Left ventricle myocardium inferior (tissue), 1 donor: ENCODE data around the gene SLC31A1. TPM values are rescaled to one million over a fixed set of nuclear protein-coding genes. Genes with fewer than 3 reads are reported as not detected.

ENCODE experiments used
- DNase-seq: peaks from one replicate; pipeline ENCODE4 v3.0.0-alpha.2; 2020
- H3K27ac ChIP-seq: fragments of 200-600 bp; replicated peaks from 2 replicates; pipeline ENCODE4 v1.8.0; 2021
- H3K27me3 ChIP-seq: fragments of 200-600 bp; 2 replicates; pipeline ENCODE4 v1.8.0; 2021; ENCODE audit warnings: low read depth
- H3K36me3 ChIP-seq: fragments of 200-600 bp; 2 replicates; pipeline ENCODE4 v1.8.0; 2021
- H3K4me1 ChIP-seq: fragments of 200-600 bp; 2 replicates; pipeline ENCODE4 v1.8.0; 2021
- H3K4me3 ChIP-seq: fragments of 200-600 bp; 2 replicates; pipeline ENCODE4 v1.8.0; 2021; ENCODE audit warnings: mild to moderate bottlenecking, moderate library complexity
- H3K9me3 ChIP-seq: fragments of 200-600 bp; replicated peaks from 2 replicates; pipeline ENCODE4 v1.8.0; 2021
- intact Hi-C: fragments of 100-400 bp; cut with micrococcal nuclease; formaldehyde crosslinking; loops from one replicate; pipeline ENCODE4 v1.11.0; 2022
- total RNA-seq: library from RNA; stranded (reverse); fragmentation: NEBNext Ultra II Directional; extraction: Animal tissue kit (Norgen Biotek cat#: 25700); gene quantifications from one replicate; pipeline ENCODE4 v1.2.1, GENCODE V29; 2021
- TF ChIP-seq, protein P1 (sequence below): fragments of 200-600 bp; IDR thresholded peaks from 2 replicates; pipeline ENCODE4 v1.8.0; 2021; ENCODE audit warnings: antibody characterized with exemption, mild to moderate bottlenecking, borderline replicate concordance
- donor health status: DM: no; HTN: yes; CAD: no; lungs with severe emphysema.

SLC31A1 gene
- total RNA-seq, 1 donor from 2014 or later, result 12.6 TPM

DNA sequence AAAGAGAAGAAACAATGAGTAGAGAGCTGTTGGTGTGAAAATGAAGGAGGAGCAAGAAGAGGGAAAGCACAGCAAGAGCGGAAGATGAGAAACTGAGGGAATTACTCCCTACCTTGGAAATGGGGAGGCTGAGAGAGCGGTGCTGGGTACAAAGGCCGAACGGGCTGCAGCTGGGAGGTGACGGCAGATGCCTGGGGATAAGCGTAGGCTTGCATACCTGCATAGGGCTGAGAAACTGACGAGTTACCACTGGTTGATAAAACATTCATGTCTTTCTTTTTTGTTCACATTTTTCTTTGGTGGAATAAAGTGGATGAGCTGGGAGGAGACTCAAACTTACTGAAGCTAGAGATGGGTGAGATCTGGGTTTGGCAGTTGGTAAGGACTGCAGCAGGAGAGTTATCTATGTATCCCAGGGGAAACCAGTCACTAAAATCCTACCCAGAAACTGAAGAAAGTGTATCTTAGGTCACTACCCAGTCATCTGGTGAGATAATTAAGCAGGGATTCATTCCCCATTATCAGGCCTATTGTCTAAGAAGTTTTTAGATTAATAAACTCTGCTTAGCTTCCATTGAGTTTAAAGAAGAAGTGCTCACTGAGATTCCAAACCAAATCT, 35.1 kb upstream of the SLC31A1 start:
- H3K27ac ChIP-seq, result no peak overlapping the region
- H3K4me1 ChIP-seq, result peaks cover 17% of the 10 kb centered on the region
- TF ChIP-seq, protein P1, sequence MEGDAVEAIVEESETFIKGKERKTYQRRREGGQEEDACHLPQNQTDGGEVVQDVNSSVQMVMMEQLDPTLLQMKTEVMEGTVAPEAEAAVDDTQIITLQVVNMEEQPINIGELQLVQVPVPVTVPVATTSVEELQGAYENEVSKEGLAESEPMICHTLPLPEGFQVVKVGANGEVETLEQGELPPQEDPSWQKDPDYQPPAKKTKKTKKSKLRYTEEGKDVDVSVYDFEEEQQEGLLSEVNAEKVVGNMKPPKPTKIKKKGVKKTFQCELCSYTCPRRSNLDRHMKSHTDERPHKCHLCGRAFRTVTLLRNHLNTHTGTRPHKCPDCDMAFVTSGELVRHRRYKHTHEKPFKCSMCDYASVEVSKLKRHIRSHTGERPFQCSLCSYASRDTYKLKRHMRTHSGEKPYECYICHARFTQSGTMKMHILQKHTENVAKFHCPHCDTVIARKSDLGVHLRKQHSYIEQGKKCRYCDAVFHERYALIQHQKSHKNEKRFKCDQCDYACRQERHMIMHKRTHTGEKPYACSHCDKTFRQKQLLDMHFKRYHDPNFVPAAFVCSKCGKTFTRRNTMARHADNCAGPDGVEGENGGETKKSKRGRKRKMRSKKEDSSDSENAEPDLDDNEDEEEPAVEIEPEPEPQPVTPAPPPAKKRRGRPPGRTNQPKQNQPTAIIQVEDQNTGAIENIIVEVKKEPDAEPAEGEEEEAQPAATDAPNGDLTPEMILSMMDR, result no peak
- peaks cover 95% of the 10 kb centered on the region for H3K36me3 ChIP-seq
- no peaks in the 10 kb centered on the region for H3K9me3 ChIP-seq
- H3K27me3 ChIP-seq, result no peaks in the 10 kb centered on the region
- intact Hi-C loops, result no loop called here
- no peak for DNase-seq
- no peak overlapping the region for H3K4me3 ChIP-seq

DNA sequence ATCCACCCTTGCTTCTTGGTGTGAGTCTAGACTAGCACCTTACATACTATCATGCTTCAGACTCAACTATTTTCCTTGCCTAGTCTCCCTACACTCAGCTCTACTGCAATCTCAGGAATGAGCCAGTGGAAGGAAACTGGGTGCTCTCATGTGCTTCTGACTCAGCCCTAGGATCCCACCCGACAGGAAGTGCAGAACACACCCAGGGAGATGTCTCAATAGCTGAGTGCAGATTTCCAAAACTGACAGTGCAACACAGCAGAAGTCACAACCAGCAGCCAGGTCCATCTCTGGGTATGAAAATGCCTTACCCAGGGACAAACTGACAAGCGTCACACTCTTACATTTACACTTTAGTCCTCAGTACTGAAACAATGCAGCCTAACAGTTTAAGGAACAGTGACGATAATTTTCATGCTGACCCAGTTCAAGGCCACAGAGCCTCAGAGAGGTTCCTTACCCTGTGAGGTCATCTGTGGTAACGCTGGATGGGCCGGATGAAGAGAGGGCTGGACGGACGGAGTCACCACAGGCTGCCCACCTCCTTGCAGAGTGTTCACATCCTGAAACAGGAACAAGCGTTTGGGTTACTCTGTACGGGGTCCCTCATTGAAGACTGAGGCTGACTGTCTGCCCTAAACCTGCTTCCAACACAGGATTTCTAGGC, 33.3 kb upstream of the SLC31A1 start:
- DNase-seq, result peak; percentile 17
- peaks cover 17% of the 10 kb centered on the region for H3K4me1 ChIP-seq
- intact Hi-C loops, result no loop called here

DNA sequence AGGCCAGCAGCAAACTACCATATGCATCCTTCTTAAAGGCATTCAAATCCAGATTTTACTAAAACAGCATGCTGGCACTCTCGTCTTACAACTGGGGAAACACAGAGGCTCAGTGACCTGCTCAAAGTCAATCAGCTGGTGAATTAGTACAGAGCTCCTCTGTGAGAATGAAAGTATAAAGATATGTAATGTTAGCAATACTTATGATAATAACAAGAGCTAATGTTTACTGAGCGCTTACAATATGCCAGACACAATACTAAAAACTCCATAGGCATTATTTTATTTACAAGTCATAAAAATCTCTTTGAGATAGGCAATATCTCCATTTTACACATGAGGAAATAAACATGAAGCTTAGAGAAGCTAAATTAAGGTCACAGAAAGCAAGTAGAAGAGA, 28.9 kb upstream of the SLC31A1 start:
- no peak for DNase-seq
- Histone ChIP-seq H3K36me3 (peaks cover 83% of the 10 kb centered on the region), H3K27me3 (no peaks in the 10 kb centered on the region), H3K9me3 (no peaks in the 10 kb centered on the region), H3K4me3 (no peak overlapping the region), H3K27ac (no peak overlapping the region), H3K4me1 (peaks cover 17% of the 10 kb centered on the region)
- intact Hi-C loops, result no loop called here
- TF ChIP-seq, protein P1, result no peak

More for the DNA sequence above, 33.3 kb upstream of the SLC31A1 start:
- Histone ChIP-seq H3K36me3 (peaks cover 94% of the 10 kb centered on the region), H3K4me3 (peak overlapping the region; percentile 33), H3K9me3 (no peaks in the 10 kb centered on the region), H3K27ac (peak overlapping the region; percentile 75), H3K27me3 (no peaks in the 10 kb centered on the region)
- TF ChIP-seq, protein P1, result no peak

DNA sequence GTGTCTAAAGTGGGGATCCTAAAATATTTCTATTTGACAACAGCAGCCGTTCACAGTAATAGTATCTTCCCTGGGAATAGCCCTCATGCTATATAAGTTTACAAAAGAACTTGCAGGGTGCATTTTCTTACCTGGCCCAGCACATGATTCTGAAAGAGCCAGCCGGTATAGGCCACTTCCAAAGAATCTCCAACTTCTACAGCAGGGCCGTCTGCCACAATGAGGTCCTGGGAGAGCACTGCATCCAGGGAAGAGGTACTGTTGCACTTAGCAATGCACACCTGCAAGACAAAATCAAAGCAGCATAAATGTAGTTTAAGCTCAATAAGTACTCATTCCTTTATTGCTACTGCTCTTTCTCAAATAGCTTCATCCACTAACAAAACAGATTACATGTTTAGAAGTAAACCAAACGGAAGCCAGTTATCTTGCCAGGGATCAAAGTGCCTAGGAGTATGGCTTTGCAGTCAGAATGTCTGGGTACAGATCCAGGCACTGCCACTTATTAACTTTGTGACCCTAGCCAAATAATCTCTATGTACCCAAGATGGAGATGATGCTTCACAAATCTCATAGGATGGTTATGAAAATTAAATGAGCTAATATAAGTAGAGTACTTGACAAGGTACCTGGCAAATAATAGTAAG, 21.5 kb upstream of the SLC31A1 start:
- H3K4me3 ChIP-seq, result no peak overlapping the region
- no peak for DNase-seq
- intact Hi-C loops, result no loop called here
- H3K27ac ChIP-seq, result no peak overlapping the region
- no peaks in the 10 kb centered on the region for H3K9me3 ChIP-seq
- H3K4me1 ChIP-seq, result no peaks in the 10 kb centered on the region
- no peaks in the 10 kb centered on the region for H3K27me3 ChIP-seq
- peaks cover 89% of the 10 kb centered on the region for H3K36me3 ChIP-seq
- TF ChIP-seq, protein P1, result no peak

DNA sequence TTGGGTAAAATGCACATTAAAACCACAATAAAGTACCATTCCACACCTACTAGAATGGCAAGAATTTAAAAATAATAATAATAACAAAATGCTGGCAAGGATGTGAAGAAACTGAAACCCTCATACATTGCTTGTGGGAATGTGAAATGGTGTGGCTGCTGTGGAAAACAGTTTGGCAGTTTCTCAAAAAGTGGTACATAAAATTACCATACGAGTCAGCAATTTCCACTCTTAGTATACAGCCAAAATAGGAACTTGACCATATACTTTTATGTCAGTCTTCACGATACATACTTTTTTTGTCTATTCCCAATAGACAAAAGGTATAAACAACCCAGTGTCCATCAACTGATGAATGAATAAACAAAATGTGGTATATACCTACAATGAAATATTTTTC, 15.9 kb upstream of the SLC31A1 start:
- H3K27ac ChIP-seq, result no peak overlapping the region
- H3K36me3 ChIP-seq, result peaks cover 87% of the 10 kb centered on the region

More for the DNA sequence above, 15.9 kb upstream of the SLC31A1 start:
- TF ChIP-seq, protein P1, result no peak
- no peaks in the 10 kb centered on the region for H3K9me3 ChIP-seq
- DNase-seq, result no peak
- no peaks in the 10 kb centered on the region for H3K27me3 ChIP-seq
- intact Hi-C loops, result no loop called here
- no peak overlapping the region for H3K4me3 ChIP-seq
- H3K4me1 ChIP-seq, result peaks cover 9% of the 10 kb centered on the region
